PC-9 (cell line): ENCODE data around the gene SLC6A1.

Source experiments
- EZH2 ChIP-seq: fragments of 200-600 bp; sonication (generic); IDR thresholded peaks from 2 replicates; pipeline ENCODE4 v1.8.0; 2017; ENCODE audit warnings: antibody characterized with exemption, low read depth
- TF ChIP-seq, protein P1 (sequence below): fragments of 200-600 bp; sonication (generic); conservative IDR thresholded peaks from 2 replicates; pipeline ENCODE4 v1.6.1; 2017; ENCODE audit warnings: mixed run types, antibody characterized with exemption, mild to moderate bottlenecking, moderate library complexity

DNA sequence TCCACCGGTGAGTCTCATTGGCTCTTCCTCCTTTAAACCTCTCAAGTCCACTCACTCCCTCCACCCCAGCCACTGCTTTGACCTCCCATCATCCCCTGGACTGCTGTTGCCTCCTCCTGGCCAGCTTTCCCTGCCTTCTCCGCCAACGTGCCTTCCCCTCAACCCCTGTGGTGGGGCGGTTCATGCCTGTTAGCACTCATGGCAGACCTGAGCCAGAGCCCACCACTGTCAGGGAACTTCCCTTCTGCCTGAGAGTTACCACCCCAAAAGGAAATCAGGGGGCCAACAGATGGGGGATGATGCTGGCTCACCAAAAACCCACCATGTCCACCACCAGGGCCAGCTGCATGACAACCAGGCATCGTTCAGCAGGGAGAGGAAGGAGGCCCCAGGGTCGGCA, 44.2 kb upstream of the SLC6A1 start:
- no peak for TF ChIP-seq EZH2
- TF ChIP-seq, protein P1, sequence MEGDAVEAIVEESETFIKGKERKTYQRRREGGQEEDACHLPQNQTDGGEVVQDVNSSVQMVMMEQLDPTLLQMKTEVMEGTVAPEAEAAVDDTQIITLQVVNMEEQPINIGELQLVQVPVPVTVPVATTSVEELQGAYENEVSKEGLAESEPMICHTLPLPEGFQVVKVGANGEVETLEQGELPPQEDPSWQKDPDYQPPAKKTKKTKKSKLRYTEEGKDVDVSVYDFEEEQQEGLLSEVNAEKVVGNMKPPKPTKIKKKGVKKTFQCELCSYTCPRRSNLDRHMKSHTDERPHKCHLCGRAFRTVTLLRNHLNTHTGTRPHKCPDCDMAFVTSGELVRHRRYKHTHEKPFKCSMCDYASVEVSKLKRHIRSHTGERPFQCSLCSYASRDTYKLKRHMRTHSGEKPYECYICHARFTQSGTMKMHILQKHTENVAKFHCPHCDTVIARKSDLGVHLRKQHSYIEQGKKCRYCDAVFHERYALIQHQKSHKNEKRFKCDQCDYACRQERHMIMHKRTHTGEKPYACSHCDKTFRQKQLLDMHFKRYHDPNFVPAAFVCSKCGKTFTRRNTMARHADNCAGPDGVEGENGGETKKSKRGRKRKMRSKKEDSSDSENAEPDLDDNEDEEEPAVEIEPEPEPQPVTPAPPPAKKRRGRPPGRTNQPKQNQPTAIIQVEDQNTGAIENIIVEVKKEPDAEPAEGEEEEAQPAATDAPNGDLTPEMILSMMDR, result no peak
